ENCODE data around the gene INMT. TPM values are rescaled to one million over a fixed set of nuclear protein-coding genes. Genes with fewer than 3 reads are reported as not detected.

Gene INMT
- total RNA-seq, 1 donor from 2014 or later: 0.09 TPM

DNA sequence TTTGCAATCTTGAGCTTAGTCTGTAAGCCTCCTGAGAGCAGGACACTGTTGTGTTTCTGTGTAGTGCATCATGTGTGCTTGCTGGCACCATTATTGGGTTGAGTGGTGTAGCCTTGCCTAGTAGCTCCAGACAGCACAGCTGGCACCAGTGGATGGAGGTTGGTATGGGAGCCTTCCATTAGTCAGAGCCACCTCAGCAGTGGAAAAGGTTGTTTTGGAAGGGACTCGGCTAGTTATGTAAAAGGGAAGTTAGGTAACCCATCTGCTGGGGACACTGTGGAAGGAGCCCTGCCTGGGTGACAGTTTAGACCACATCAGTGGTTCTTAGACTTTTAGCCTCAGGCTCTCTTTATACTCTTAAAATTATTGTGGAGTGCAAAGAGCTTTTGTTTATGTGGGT is 35.6 kb downstream of the INMT start:
- H3K9me3 ChIP-seq (ENCODE audit: insufficient read depth, low read depth, low read length): no peaks in the 10 kb centered on the region
- H3K27me3 ChIP-seq (ENCODE audit: insufficient read depth, low read length): no peaks in the 10 kb centered on the region
- Mint-ChIP-seq H3K9me3 (ENCODE audit: unreplicated experiment) (no peaks in the 10 kb centered on the region), H3K4me3 (ENCODE audit: unreplicated experiment) (no peak overlapping the region), H3K4me1 (ENCODE audit: low read depth, unreplicated experiment) (peaks cover 20% of the 10 kb centered on the region), H3K27ac (ENCODE audit: unreplicated experiment) (no peak overlapping the region), H3K27me3 (ENCODE audit: low read depth, unreplicated experiment) (no peaks in the 10 kb centered on the region), H3K36me3 (ENCODE audit: low read depth, unreplicated experiment) (peaks cover 21% of the 10 kb centered on the region)
- H3K4me1 ChIP-seq (ENCODE audit: insufficient read depth, low read length): peaks cover 5% of the 10 kb centered on the region
- no peak for FAIRE-seq
- no peak overlapping the region for H3K4me2 ChIP-seq (ENCODE audit: low read length)
- no peak overlapping the region for H3K9ac ChIP-seq (ENCODE audit: low read length)
- H3K36me3 ChIP-seq (ENCODE audit: insufficient read depth, low read length): no peaks in the 10 kb centered on the region
- H4K20me1 ChIP-seq (ENCODE audit: insufficient read depth, low read length): no peaks in the 10 kb centered on the region
- no peaks in the 10 kb centered on the region for H3K79me2 ChIP-seq (ENCODE audit: insufficient read depth, low read length)
- no peak overlapping the region for H3K27ac ChIP-seq (ENCODE audit: low read depth, low read length)
- no peak overlapping the region for H2AFZ ChIP-seq (ENCODE audit: low read depth, low read length)
- no peak for DNase-seq (ENCODE audit: low read depth)
- TF ChIP-seq EZH2 (IDR thresholded peaks at IDR 0.05; ENCODE audit: insufficient read depth, low read length): no peak
- TF ChIP-seq, protein P1, sequence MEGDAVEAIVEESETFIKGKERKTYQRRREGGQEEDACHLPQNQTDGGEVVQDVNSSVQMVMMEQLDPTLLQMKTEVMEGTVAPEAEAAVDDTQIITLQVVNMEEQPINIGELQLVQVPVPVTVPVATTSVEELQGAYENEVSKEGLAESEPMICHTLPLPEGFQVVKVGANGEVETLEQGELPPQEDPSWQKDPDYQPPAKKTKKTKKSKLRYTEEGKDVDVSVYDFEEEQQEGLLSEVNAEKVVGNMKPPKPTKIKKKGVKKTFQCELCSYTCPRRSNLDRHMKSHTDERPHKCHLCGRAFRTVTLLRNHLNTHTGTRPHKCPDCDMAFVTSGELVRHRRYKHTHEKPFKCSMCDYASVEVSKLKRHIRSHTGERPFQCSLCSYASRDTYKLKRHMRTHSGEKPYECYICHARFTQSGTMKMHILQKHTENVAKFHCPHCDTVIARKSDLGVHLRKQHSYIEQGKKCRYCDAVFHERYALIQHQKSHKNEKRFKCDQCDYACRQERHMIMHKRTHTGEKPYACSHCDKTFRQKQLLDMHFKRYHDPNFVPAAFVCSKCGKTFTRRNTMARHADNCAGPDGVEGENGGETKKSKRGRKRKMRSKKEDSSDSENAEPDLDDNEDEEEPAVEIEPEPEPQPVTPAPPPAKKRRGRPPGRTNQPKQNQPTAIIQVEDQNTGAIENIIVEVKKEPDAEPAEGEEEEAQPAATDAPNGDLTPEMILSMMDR (IDR thresholded peaks at IDR 0.05; ENCODE audit: insufficient read depth, low read depth, low read length): no peak
- no peak overlapping the region for H3K4me3 ChIP-seq (ENCODE audit: insufficient read depth, low read depth, low read length)

DNA sequence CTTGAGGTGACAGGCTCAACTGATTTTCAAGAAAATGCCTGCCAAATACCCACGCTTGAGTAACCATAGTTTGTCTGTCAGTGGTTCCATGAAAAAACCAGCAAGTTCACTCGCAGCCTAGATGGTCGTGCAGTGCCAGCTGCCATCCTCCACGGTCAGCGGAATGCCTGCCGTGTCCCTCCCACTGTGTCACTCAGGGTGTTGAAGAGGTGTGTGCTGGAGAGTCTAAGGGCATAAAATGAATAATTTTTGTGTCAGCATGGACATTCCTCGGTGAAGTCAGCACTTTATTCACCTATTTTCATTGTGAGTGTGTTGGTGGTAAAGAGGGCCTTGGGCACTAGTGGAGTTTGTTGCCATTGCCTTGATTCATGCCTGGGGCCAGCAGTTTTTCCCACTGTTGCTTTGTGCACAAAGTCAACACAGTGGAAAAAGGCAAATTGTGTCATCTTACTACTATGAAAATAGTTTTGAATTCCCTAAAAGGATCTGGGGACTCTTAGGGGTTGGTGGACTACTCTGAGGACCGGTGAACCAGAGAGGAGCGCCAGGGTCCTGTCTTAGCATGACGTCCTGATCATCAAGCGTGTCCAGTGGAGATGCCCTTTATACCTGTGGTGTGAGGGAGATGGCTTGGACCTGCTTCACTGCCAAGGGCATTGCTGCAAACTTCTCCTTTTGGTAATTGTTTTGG is 36.9 kb downstream of the INMT start:
- H3K4me1 Mint-ChIP-seq (ENCODE audit: low read depth, unreplicated experiment): peaks cover 20% of the 10 kb centered on the region
- no peak overlapping the region for H3K4me3 Mint-ChIP-seq (ENCODE audit: unreplicated experiment)
- H3K27ac Mint-ChIP-seq (ENCODE audit: unreplicated experiment): peak overlapping the region; percentile 97
- H3K27me3 Mint-ChIP-seq (ENCODE audit: low read depth, unreplicated experiment): no peaks in the 10 kb centered on the region
- Histone ChIP-seq H3K9me3 (ENCODE audit: insufficient read depth, low read depth, low read length) (no peaks in the 10 kb centered on the region), H2AFZ (ENCODE audit: low read depth, low read length) (no peak overlapping the region), H3K4me3 (ENCODE audit: insufficient read depth, low read depth, low read length) (no peak overlapping the region), H4K20me1 (ENCODE audit: insufficient read depth, low read length) (no peaks in the 10 kb centered on the region), H3K79me2 (ENCODE audit: insufficient read depth, low read length) (no peaks in the 10 kb centered on the region), H3K36me3 (ENCODE audit: insufficient read depth, low read length) (no peaks in the 10 kb centered on the region), H3K27ac (ENCODE audit: low read depth, low read length) (no peak overlapping the region), H3K27me3 (ENCODE audit: insufficient read depth, low read length) (no peaks in the 10 kb centered on the region), H3K9ac (ENCODE audit: low read length) (no peak overlapping the region), H3K4me2 (ENCODE audit: low read length) (no peak overlapping the region), H3K4me1 (ENCODE audit: insufficient read depth, low read length) (peaks cover 5% of the 10 kb centered on the region)
- TF ChIP-seq EZH2 (IDR thresholded peaks at IDR 0.05; ENCODE audit: insufficient read depth, low read length): no peak
- TF ChIP-seq, protein P1 (IDR thresholded peaks at IDR 0.05; ENCODE audit: insufficient read depth, low read depth, low read length): no peak
- FAIRE-seq: no peak
- H3K9me3 Mint-ChIP-seq (ENCODE audit: unreplicated experiment): no peaks in the 10 kb centered on the region
- H3K36me3 Mint-ChIP-seq (ENCODE audit: low read depth, unreplicated experiment): peaks cover 14% of the 10 kb centered on the region
- no peak for DNase-seq (ENCODE audit: low read depth)

DNA sequence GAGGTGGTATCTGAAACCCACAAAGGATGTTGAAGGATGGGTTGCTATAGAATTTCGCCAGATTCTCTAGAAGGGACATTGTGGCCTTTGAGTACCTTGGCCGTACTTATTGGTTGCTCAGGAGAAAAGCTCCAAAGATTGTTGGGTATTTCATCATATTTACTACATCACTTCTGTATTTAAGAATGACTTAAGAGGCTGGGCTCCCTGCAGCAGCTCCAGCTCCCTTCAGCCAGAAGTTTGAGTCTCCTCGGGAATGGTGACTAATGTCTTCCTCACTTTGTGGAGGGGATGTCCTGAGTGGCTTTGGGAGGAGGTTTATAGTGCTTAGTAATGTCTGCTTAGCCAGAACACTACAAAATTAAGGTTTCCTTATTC is 37.4 kb downstream of the INMT start:
- Histone ChIP-seq H4K20me1 (ENCODE audit: insufficient read depth, low read length) (no peaks in the 10 kb centered on the region), H3K79me2 (ENCODE audit: insufficient read depth, low read length) (no peaks in the 10 kb centered on the region), H3K9ac (ENCODE audit: low read length) (no peak overlapping the region), H3K9me3 (ENCODE audit: insufficient read depth, low read depth, low read length) (no peaks in the 10 kb centered on the region), H3K4me2 (ENCODE audit: low read length) (peak overlapping the region; percentile 17), H3K4me3 (ENCODE audit: insufficient read depth, low read depth, low read length) (no peak overlapping the region), H3K36me3 (ENCODE audit: insufficient read depth, low read length) (no peaks in the 10 kb centered on the region), H2AFZ (ENCODE audit: low read depth, low read length) (no peak overlapping the region), H3K27me3 (ENCODE audit: insufficient read depth, low read length) (no peaks in the 10 kb centered on the region), H3K4me1 (ENCODE audit: insufficient read depth, low read length) (peaks cover 5% of the 10 kb centered on the region), H3K27ac (ENCODE audit: low read depth, low read length) (no peak overlapping the region)
- H3K36me3 Mint-ChIP-seq (ENCODE audit: low read depth, unreplicated experiment): peaks cover 14% of the 10 kb centered on the region
- H3K4me1 Mint-ChIP-seq (ENCODE audit: low read depth, unreplicated experiment): peaks cover 20% of the 10 kb centered on the region
- peak; percentile 78 for FAIRE-seq
- no peaks in the 10 kb centered on the region for H3K9me3 Mint-ChIP-seq (ENCODE audit: unreplicated experiment)
- peak overlapping the region; percentile 97 for H3K27ac Mint-ChIP-seq (ENCODE audit: unreplicated experiment)
- H3K4me3 Mint-ChIP-seq (ENCODE audit: unreplicated experiment): no peak overlapping the region
- TF ChIP-seq EZH2 (IDR thresholded peaks at IDR 0.05; ENCODE audit: insufficient read depth, low read length): no peak
- TF ChIP-seq, protein P1 (IDR thresholded peaks at IDR 0.05; ENCODE audit: insufficient read depth, low read depth, low read length): no peak
- peak; percentile 74 for DNase-seq (ENCODE audit: low read depth)
- H3K27me3 Mint-ChIP-seq (ENCODE audit: low read depth, unreplicated experiment): no peaks in the 10 kb centered on the region

Data from astrocyte (in vitro differentiated cells and primary cell).